ENCODE results near the gene MLPH.

MLPH gene

GRCh38 chr2:237471438-237472186, 15.4 kb upstream of the MLPH start:
- TF ChIP-seq REST (IDR thresholded peaks at IDR 0.05; ENCODE audit: insufficient replicate concordance, low read depth): no peak
- TF ChIP-seq SPI1 (IDR thresholded peaks at IDR 0.05; ENCODE audit: borderline replicate concordance, low read depth): no peak
- TF ChIP-seq GABPA (IDR thresholded peaks at IDR 0.05; ENCODE audit: low read depth): no peak
- no peak for TF ChIP-seq POLR2AphosphoS5 (IDR thresholded peaks at IDR 0.05; ENCODE audit: low read depth)
- TF ChIP-seq, protein P1, sequence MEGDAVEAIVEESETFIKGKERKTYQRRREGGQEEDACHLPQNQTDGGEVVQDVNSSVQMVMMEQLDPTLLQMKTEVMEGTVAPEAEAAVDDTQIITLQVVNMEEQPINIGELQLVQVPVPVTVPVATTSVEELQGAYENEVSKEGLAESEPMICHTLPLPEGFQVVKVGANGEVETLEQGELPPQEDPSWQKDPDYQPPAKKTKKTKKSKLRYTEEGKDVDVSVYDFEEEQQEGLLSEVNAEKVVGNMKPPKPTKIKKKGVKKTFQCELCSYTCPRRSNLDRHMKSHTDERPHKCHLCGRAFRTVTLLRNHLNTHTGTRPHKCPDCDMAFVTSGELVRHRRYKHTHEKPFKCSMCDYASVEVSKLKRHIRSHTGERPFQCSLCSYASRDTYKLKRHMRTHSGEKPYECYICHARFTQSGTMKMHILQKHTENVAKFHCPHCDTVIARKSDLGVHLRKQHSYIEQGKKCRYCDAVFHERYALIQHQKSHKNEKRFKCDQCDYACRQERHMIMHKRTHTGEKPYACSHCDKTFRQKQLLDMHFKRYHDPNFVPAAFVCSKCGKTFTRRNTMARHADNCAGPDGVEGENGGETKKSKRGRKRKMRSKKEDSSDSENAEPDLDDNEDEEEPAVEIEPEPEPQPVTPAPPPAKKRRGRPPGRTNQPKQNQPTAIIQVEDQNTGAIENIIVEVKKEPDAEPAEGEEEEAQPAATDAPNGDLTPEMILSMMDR (IDR thresholded peaks at IDR 0.05; ENCODE audit: insufficient read depth, low read length): no peak
- no peak overlapping the region for H3K4me3 ChIP-seq (replicated peaks; ENCODE audit: insufficient read depth, low read length)
- no peak overlapping the region for H3K27ac ChIP-seq (replicated peaks)
- peaks cover 11% of the 10 kb centered on the region for H3K27me3 ChIP-seq (ENCODE audit: insufficient read depth, poor library complexity, severe bottlenecking)
- DNase-seq (ENCODE audit: low read depth in 1 of 2, low spot score in 1 of 2): no peak

DNA sequence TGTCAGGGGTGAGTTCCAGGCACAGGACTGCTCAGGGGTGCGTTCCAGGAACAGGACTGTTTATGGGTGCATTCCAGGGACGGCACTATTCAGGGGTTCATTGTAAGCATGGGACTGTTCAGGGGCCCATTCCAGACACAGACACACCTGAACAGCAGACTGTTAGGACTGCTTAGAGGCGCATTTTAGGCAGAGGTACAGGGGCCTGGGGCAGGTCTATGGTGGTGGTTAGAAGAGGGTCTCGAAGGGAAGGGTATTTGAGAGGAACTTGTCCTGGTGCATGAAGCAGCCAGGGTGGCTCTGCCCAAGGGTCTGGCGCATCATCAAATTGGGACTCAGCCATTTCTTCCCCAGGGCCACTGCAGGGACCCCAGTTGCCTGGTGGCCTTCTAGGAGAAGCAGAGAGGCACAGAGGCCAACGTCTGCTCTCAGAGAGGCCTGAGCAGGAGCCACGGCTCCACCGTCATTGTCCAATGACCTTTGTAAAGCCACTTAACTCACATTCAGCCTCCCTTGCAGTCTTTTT, 14.8 kb upstream of the MLPH start:
- Histone ChIP-seq H3K4me3 (replicated peaks; ENCODE audit: insufficient read depth, low read length) (no peak overlapping the region), H3K27ac (replicated peaks) (no peak overlapping the region), H3K27me3 (ENCODE audit: insufficient read depth, poor library complexity, severe bottlenecking) (peaks cover 12% of the 10 kb centered on the region)
- TF ChIP-seq GABPA (IDR thresholded peaks at IDR 0.05; ENCODE audit: low read depth) (no peak), REST (IDR thresholded peaks at IDR 0.05; ENCODE audit: insufficient replicate concordance, low read depth) (no peak), POLR2AphosphoS5 (IDR thresholded peaks at IDR 0.05; ENCODE audit: low read depth) (no peak), SPI1 (IDR thresholded peaks at IDR 0.05; ENCODE audit: borderline replicate concordance, low read depth) (no peak)
- TF ChIP-seq, protein P1 (IDR thresholded peaks at IDR 0.05; ENCODE audit: insufficient read depth, low read length): no peak
- no peak for DNase-seq (ENCODE audit: low read depth in 1 of 2, low spot score in 1 of 2)

DNA sequence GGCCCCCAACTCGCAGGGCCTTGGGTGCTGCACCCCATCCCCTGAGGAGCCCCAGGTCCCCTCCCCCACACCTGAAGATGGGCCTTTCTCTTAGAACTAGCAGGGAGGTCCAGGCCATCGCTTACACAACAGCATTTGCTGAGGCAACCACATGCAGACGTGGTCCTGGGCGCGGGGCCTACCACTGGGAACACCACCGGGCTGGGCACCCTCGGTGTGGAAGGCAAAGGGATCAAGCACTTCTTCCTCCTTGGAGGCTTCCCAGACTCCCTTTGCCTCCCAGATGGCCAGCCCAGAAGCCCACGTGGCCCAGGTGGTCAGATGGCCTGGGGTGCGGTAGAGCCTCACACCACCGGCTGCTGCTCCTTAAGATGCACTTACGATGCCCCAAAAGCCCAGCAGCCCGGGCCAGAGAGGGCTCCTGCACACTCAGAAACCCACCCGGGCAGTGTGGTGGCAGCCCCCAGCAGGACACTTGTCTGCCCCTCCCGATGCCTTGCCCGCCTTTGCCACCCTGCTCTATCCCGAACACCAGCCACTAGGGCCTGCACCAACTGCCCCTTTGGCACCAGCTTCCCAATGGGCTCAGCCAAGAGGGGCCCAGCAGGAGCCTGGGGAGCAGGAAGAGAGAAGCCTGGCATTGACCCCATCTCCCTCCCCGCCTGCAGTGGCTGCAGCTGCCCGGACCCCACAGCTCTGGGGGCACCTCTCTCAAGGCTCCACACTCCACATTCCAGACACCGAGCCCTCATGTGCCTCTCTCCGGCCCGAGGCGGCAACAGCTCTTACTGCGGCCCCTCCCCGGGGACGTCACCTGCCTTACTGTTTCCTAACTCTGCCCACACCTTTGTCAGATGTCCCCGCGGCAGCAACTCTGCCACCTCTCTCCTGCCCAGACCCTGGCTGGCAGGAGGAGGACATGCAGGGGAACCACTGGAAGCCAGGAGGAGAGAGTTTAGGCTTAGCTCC, 13.9 kb upstream of the MLPH start:
- H3K27me3 ChIP-seq (ENCODE audit: insufficient read depth, poor library complexity, severe bottlenecking): peaks cover 13% of the 10 kb centered on the region
- no peak overlapping the region for H3K4me3 ChIP-seq (replicated peaks; ENCODE audit: insufficient read depth, low read length)
- H3K27ac ChIP-seq (replicated peaks): no peak overlapping the region
- DNase-seq (ENCODE audit: low read depth in 1 of 2, low spot score in 1 of 2): no peak
- TF ChIP-seq POLR2AphosphoS5 (IDR thresholded peaks at IDR 0.05; ENCODE audit: low read depth): no peak
- no peak for TF ChIP-seq REST (IDR thresholded peaks at IDR 0.05; ENCODE audit: insufficient replicate concordance, low read depth)
- TF ChIP-seq, protein P1 (IDR thresholded peaks at IDR 0.05; ENCODE audit: insufficient read depth, low read length): no peak
- no peak for TF ChIP-seq GABPA (IDR thresholded peaks at IDR 0.05; ENCODE audit: low read depth)
- no peak for TF ChIP-seq SPI1 (IDR thresholded peaks at IDR 0.05; ENCODE audit: borderline replicate concordance, low read depth)

Measured in HL-60 (cell line).